Nephron (organoid): ENCODE measurements around the gene WFDC12.

Source experiments
- H3K27ac Mint-ChIP-seq, 3 experiments: 2 replicates each; pipeline ENCODE4 v1.8.0; 2020; ENCODE audit warnings: mixed read lengths in 3 of 3, mild to moderate bottlenecking in 2 of 3, moderate library complexity in 1 of 3
- H3K27me3 Mint-ChIP-seq: 2 replicates; pipeline ENCODE4 v1.8.0; 2021; ENCODE audit warnings: low read depth, mild to moderate bottlenecking, moderate library complexity, mixed read lengths
- H3K36me3 Mint-ChIP-seq: 2 replicates; pipeline ENCODE4 v1.8.0; 2020; ENCODE audit warnings: low read depth, mixed read lengths
- H3K4me1 Mint-ChIP-seq: 2 replicates; pipeline ENCODE4 v1.8.0; 2020; ENCODE audit warnings: mixed read lengths
- H3K4me3 Mint-ChIP-seq, 3 experiments: 2 replicates each; pipeline ENCODE4 v1.8.0; 2020; ENCODE audit warnings: mild to moderate bottlenecking in 3 of 3, mixed read lengths in 3 of 3, moderate library complexity in 2 of 3
- H3K9me3 Mint-ChIP-seq: 2 replicates; pipeline ENCODE4 v1.8.0; 2020; ENCODE audit warnings: mixed read lengths
- TF ChIP-seq, protein P1 (sequence below), 3 experiments: fragments of 200-600 bp; sonication (generic); IDR thresholded peaks; one replicate each; pipeline ENCODE4 v1.5.0; 2021; ENCODE audit warnings: antibody characterized with exemption in 3 of 3; ENCODE audit not compliant: unreplicated experiment in 3 of 3

Gene WFDC12

GRCh38 chr20:45091366-45091765 lies 32.9 kb downstream of the WFDC12 start:
- Mint-ChIP-seq H3K27ac (no peak overlapping the region), H3K36me3 (peaks cover 4% of the 10 kb centered on the region), H3K4me3 (no peak overlapping the region), H3K27me3 (peaks cover 15% of the 10 kb centered on the region), H3K4me1 (peaks cover 17% of the 10 kb centered on the region), H3K9me3 (no peaks in the 10 kb centered on the region)
- TF ChIP-seq, protein P1, sequence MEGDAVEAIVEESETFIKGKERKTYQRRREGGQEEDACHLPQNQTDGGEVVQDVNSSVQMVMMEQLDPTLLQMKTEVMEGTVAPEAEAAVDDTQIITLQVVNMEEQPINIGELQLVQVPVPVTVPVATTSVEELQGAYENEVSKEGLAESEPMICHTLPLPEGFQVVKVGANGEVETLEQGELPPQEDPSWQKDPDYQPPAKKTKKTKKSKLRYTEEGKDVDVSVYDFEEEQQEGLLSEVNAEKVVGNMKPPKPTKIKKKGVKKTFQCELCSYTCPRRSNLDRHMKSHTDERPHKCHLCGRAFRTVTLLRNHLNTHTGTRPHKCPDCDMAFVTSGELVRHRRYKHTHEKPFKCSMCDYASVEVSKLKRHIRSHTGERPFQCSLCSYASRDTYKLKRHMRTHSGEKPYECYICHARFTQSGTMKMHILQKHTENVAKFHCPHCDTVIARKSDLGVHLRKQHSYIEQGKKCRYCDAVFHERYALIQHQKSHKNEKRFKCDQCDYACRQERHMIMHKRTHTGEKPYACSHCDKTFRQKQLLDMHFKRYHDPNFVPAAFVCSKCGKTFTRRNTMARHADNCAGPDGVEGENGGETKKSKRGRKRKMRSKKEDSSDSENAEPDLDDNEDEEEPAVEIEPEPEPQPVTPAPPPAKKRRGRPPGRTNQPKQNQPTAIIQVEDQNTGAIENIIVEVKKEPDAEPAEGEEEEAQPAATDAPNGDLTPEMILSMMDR (IDR thresholded peaks at IDR 0.05; ENCODE audit: unreplicated experiment in 3 of 3): no peak

DNA sequence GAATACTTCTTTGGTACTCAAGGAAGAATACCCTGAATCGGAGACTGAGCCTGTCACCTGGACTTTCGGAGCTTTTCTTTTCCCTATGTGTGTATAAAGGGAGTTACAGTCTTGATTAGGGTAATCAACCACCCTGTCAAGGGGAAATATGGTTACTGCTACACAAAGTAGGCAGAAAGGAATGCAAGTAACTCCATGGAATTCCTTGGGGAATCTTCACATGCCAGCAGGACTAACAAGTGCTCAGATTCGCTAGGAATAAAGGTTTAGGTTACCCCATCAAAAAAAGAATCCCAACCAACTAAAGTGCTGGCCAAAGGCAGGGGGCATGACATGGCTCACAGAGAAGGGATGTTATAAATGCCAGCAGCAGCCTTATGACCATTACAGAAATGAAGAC lies 33.8 kb downstream of the WFDC12 start:
- peaks cover 7% of the 10 kb centered on the region for H3K36me3 Mint-ChIP-seq
- no peak overlapping the region for H3K4me3 Mint-ChIP-seq
- H3K4me1 Mint-ChIP-seq: peaks cover 17% of the 10 kb centered on the region
- H3K27ac Mint-ChIP-seq: no peak overlapping the region
- peaks cover 3% of the 10 kb centered on the region for H3K9me3 Mint-ChIP-seq
- H3K27me3 Mint-ChIP-seq: peaks cover 9% of the 10 kb centered on the region
- TF ChIP-seq, protein P1 (IDR thresholded peaks at IDR 0.05; ENCODE audit: unreplicated experiment in 3 of 3): no peak

DNA sequence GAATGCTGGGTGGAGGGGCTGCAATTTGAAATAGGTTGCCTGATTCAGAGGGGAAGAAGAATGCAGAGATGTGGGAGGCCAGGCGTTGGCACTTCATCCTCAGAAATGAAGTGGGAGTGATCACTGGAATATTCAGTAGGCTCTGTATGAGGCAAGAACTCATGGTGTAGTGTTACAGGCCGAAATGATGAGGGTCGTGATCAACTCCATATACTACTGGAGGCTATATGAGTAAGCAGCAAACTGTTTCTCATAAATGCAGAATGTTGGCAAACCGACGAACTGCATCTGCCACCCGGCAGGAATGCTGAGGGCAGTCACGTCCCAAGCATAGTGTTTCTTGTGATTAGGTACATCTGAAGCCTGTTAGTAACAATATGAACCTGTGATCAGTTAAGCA lies 36.0 kb downstream of the WFDC12 start:
- peaks cover 18% of the 10 kb centered on the region for H3K36me3 Mint-ChIP-seq
- H3K4me1 Mint-ChIP-seq: peaks cover 17% of the 10 kb centered on the region
- H3K27ac Mint-ChIP-seq: no peak overlapping the region
- peaks cover 3% of the 10 kb centered on the region for H3K9me3 Mint-ChIP-seq
- TF ChIP-seq, protein P1 (IDR thresholded peaks at IDR 0.05; ENCODE audit: unreplicated experiment in 3 of 3): no peak
- H3K4me3 Mint-ChIP-seq: no peak overlapping the region
- peaks cover 2% of the 10 kb centered on the region for H3K27me3 Mint-ChIP-seq

- Mint-ChIP-seq H3K36me3 (peaks cover 23% of the 10 kb centered on the region), H3K4me3 (no peak overlapping the region), H3K27ac (no peak overlapping the region), H3K27me3 (no peaks in the 10 kb centered on the region), H3K9me3 (peaks cover 5% of the 10 kb centered on the region), H3K4me1 (peaks cover 17% of the 10 kb centered on the region)
- TF ChIP-seq, protein P1 (IDR thresholded peaks at IDR 0.05; ENCODE audit: unreplicated experiment in 3 of 3): no peak
Observed at GRCh38 chr20:45087814-45088213, 36.5 kb downstream of the WFDC12 start.

DNA sequence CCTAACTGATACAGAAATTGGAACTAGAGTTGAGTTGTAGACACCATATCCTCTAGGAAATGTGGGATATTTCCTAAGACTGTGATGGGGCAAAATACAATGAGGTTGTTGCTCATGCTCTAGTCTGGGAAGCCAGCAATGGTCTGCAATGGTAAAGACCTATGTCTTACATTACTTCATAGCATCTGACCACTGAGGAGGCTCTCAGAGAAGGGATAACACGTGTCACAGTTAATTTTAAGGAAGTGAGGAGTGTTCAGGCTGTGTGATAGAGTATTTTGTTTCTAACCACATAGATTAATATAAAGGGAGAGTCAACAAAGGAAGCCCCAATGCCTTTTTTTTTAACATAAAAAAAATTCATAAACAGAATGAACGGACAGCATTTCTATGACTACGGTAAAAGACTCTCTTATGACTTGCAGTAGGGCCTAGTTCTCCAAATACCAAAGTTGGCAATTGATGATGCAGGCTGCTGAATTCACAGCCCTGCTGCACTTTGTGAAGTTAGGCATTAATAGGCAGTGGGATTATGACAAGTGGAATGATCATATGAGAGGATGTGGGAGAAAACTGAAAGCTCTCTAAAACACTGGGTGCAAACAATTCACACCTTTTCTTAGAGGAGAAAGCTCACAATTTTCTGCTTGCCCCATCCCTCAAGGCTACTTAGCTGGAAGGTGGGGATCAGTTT lies 37.0 kb downstream of the WFDC12 start:
- TF ChIP-seq, protein P1 (IDR thresholded peaks at IDR 0.05; ENCODE audit: unreplicated experiment in 3 of 3): no peak
- Mint-ChIP-seq H3K36me3 (peaks cover 28% of the 10 kb centered on the region), H3K27me3 (no peaks in the 10 kb centered on the region), H3K4me3 (no peak overlapping the region), H3K9me3 (peaks cover 10% of the 10 kb centered on the region), H3K4me1 (peaks cover 17% of the 10 kb centered on the region), H3K27ac (no peak overlapping the region)

- Mint-ChIP-seq H3K4me1 (peaks cover 17% of the 10 kb centered on the region), H3K27me3 (no peaks in the 10 kb centered on the region), H3K9me3 (peaks cover 17% of the 10 kb centered on the region), H3K4me3 (no peak overlapping the region), H3K27ac (no peak overlapping the region), H3K36me3 (peaks cover 39% of the 10 kb centered on the region)
- TF ChIP-seq, protein P1 (IDR thresholded peaks at IDR 0.05; ENCODE audit: unreplicated experiment in 3 of 3): no peak
Observed at GRCh38 chr20:45085867-45086266, 38.4 kb downstream of the WFDC12 start.
